HepG2 (cell line): ENCODE measurements around the gene DUS1L. TPM values are rescaled to one million over a fixed set of nuclear protein-coding genes. Genes with fewer than 3 reads are reported as not detected.
A peak's percentile ranks its signal among the peaks of the same experiment; 100 is the strongest.

ENCODE experiments used
- FOXA3 ChIP-seq: IDR thresholded peaks from 2 replicates; pipeline ENCODE4 v1.6.1; 2016; ENCODE audit warnings: missing genetic modification reagents, missing compliant biosample characterization
- GATAD1 ChIP-seq: IDR thresholded peaks from 2 replicates; pipeline ENCODE4 v1.6.1; 2016; ENCODE audit warnings: missing genetic modification reagents, missing compliant biosample characterization
- HMGA1 ChIP-seq: sonication (generic); formaldehyde crosslinking; conservative IDR thresholded peaks from 2 replicates; pipeline ENCODE4 v1.4.0; 2020; ENCODE audit warnings: missing genetic modification reagents
- KLF9 ChIP-seq: IDR thresholded peaks from 2 replicates; pipeline ENCODE4 v1.6.1; 2016; ENCODE audit warnings: low read depth
- NFE2L2 ChIP-seq: fragments of 150-350 bp; IDR thresholded peaks from 2 replicates; pipeline ENCODE4 v1.6.1; 2014; ENCODE audit warnings: low read length
- NFYB ChIP-seq: sonication (generic); formaldehyde crosslinking; IDR thresholded peaks from 2 replicates; pipeline ENCODE4 v1.4.0; 2020; ENCODE audit warnings: missing genetic modification reagents
- NR2F2 ChIP-seq: IDR thresholded peaks from 2 replicates; pipeline ENCODE4 v1.6.1; 2012; ENCODE audit warnings: low read depth, inconsistent platforms, borderline replicate concordance
- PLRG1 ChIP-seq: fragments of 450-650 bp; conservative IDR thresholded peaks from 2 replicates; pipeline ENCODE4 v1.6.1; 2016
- PTBP1 ChIP-seq: fragments of 200-400 bp; formaldehyde crosslinking; IDR thresholded peaks from 2 replicates; pipeline ENCODE4 v1.6.1; 2018; ENCODE audit warnings: low read length, low read depth; ENCODE audit not compliant: poor library complexity, severe bottlenecking
- TCF12 ChIP-seq, 2 experiments: fragments of 450-650 bp in 1 of 2; sonication (generic) in 1 of 2; formaldehyde crosslinking in 1 of 2; IDR thresholded peaks; 2 replicates each; pipeline versions ENCODE4 v1.6.1 to v1.8.0; 2017 to 2022; ENCODE audit warnings: antibody characterized with exemption in 1 of 2, mild to moderate bottlenecking in 1 of 2, missing genetic modification reagents in 1 of 2, moderate library complexity in 1 of 2
- YEATS2 ChIP-seq: sonication (generic); formaldehyde crosslinking; IDR thresholded peaks from 2 replicates; pipeline ENCODE4 v1.4.0; 2020; ENCODE audit warnings: missing genetic modification reagents, borderline replicate concordance
- ZNF3 ChIP-seq: IDR thresholded peaks from 2 replicates; pipeline ENCODE4 v1.7.0; 2017; ENCODE audit warnings: inconsistent platforms
- ZNF33B ChIP-seq: sonication (generic); formaldehyde crosslinking; IDR thresholded peaks from 2 replicates; pipeline ENCODE4 v1.5.1; 2020; ENCODE audit warnings: mild to moderate bottlenecking, missing genetic modification reagents
- ZNF556 ChIP-seq: sonication (generic); formaldehyde crosslinking; IDR thresholded peaks from 2 replicates; pipeline ENCODE4 v1.4.0; 2020; ENCODE audit warnings: mild to moderate bottlenecking, missing genetic modification reagents, borderline replicate concordance
- ZNF775 ChIP-seq: sonication (generic); formaldehyde crosslinking; IDR thresholded peaks from 2 replicates; pipeline ENCODE4 v1.4.0; 2020; ENCODE audit warnings: missing genetic modification reagents, mild to moderate bottlenecking, moderate library complexity, borderline replicate concordance
- polyA plus RNA-seq, 8 experiments: library from polyadenylated mRNA; depleted of rRNA in 3 of 8; stranded (reverse) in 7 of 8; unstranded in 1 of 8; fragments of >200 nt; fragmentation: Illumina TruSeq in 4 of 8; extraction: Trizol in 4 of 8; gene quantifications; 2 replicates each; pipeline versions ENCODE4 v1.2.1 to v1.2.3, GENCODE V29; 2011 to 2016; ENCODE audit warnings: low read depth in 4 of 8, missing spikeins in 1 of 8, mixed read lengths in 1 of 8; ENCODE audit not compliant: insufficient read depth in 1 of 8
- total RNA-seq, 5 experiments: library from RNA; depleted of rRNA; stranded (reverse); fragments of >200 nt; fragmentation: Illumina TruSeq; extraction: Trizol; gene quantifications; 2 replicates each; pipeline ENCODE4 v1.2.3, GENCODE V29; 2016; ENCODE audit warnings: low read depth in 1 of 5
- TF ChIP-seq, protein P1 (sequence below): IDR thresholded peaks from 2 replicates; pipeline ENCODE4 v1.6.1; 2018; ENCODE audit warnings: missing genetic modification reagents, mild to moderate bottlenecking, missing compliant biosample characterization
- TF ChIP-seq, protein P2 (sequence below): sonication (generic); formaldehyde crosslinking; IDR thresholded peaks from 2 replicates; pipeline ENCODE4 v1.4.0; 2020; ENCODE audit warnings: missing genetic modification reagents
- TF ChIP-seq, protein P3 (sequence below): sonication (generic); formaldehyde crosslinking; IDR thresholded peaks from 2 replicates; pipeline ENCODE4 v1.4.0; 2020; ENCODE audit warnings: missing genetic modification reagents
- TF ChIP-seq, protein P4 (sequence below): sonication (generic); formaldehyde crosslinking; IDR thresholded peaks from 2 replicates; pipeline ENCODE4 v1.4.0; 2020; ENCODE audit warnings: missing genetic modification reagents, mild to moderate bottlenecking, borderline replicate concordance
- TF ChIP-seq, protein P5 (sequence below): sonication (generic); formaldehyde crosslinking; IDR thresholded peaks from 2 replicates; pipeline ENCODE4 v1.4.0; 2020; ENCODE audit warnings: missing genetic modification reagents
- TF ChIP-seq, protein P6 (sequence below): sonication (generic); formaldehyde crosslinking; IDR thresholded peaks from 2 replicates; pipeline ENCODE4 v1.4.0; 2020; ENCODE audit warnings: missing genetic modification reagents, low read depth, mild to moderate bottlenecking, borderline replicate concordance

DUS1L gene
- total and polyA plus RNA-seq, 2 of the 13 experiments (the other 11 are each of a cell fraction or from before 2014, with no cell fraction given) = 81.0 to 109 TPM

DNA sequence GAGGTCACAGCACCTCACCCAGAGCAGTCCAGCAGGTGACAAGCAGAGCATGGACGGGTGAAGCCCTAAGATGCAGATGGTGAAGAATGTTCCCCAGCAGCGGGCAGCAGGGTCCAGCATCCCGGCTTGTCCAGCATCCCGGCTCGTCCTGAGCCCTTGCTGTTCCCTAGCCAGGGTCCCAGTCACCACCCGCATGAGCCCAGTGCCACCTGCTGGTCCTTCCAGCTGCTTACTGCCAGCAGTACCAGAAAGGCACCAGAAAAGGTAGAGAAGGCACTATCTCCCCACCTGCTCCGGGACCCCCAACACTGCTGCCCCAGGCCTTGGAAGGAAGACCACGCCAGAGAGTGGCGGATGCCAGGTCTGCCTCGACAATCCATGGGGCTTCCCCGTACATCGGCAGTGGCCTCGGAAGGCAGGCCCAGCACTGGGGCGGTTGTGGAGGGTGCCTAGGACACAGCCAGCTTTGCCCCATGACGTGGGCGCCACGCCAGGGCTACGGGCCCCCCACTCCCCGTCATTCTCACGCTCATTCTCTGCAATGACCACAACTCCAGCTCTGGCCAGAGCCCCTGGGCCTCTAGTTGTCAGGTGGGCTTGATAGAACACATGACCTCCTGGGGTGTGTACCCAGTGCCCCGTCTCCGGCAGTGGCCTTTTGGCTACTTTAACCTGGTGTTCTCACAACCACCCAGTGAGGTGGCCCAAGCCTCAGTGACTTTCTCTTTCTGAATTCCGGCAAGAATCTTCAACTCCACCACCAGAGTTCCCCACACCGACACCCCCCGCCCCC, 44.3 kb downstream of the DUS1L start (continued):
- peak; percentile 59; the same call in 1 of the 2 replicates for TF ChIP-seq YEATS2 (CRISPR knock-in tag)
- peak; percentile 60; the same call in 1 of the 2 replicates for TF ChIP-seq KLF9 (CRISPR knock-in tag)
- TF ChIP-seq FOXA3 (CRISPR knock-in tag) = no peak; the same call in 1 of the 2 replicates
- TF ChIP-seq HMGA1 = no peak
- TF ChIP-seq ZNF3 (CRISPR knock-in tag) = no peak
- 0 out of 2 replicates have a peak, but pooled peaks have one; percentile 22 for TF ChIP-seq NFYB (CRISPR knock-in tag)
- TF ChIP-seq, protein P1, sequence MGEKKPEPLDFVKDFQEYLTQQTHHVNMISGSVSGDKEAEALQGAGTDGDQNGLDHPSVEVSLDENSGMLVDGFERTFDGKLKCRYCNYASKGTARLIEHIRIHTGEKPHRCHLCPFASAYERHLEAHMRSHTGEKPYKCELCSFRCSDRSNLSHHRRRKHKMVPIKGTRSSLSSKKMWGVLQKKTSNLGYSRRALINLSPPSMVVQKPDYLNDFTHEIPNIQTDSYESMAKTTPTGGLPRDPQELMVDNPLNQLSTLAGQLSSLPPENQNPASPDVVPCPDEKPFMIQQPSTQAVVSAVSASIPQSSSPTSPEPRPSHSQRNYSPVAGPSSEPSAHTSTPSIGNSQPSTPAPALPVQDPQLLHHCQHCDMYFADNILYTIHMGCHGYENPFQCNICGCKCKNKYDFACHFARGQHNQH (CRISPR knock-in tag) = peak; percentile 58; the same call in 1 of the 2 replicates
- no peak for TF ChIP-seq PLRG1
- no peak for TF ChIP-seq NR2F2
- TF ChIP-seq, protein P2, sequence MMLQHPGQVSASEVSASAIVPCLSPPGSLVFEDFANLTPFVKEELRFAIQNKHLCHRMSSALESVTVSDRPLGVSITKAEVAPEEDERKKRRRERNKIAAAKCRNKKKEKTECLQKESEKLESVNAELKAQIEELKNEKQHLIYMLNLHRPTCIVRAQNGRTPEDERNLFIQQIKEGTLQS (CRISPR knock-in tag) = no peak; the same call in 1 of the 2 replicates
- TF ChIP-seq, protein P3, sequence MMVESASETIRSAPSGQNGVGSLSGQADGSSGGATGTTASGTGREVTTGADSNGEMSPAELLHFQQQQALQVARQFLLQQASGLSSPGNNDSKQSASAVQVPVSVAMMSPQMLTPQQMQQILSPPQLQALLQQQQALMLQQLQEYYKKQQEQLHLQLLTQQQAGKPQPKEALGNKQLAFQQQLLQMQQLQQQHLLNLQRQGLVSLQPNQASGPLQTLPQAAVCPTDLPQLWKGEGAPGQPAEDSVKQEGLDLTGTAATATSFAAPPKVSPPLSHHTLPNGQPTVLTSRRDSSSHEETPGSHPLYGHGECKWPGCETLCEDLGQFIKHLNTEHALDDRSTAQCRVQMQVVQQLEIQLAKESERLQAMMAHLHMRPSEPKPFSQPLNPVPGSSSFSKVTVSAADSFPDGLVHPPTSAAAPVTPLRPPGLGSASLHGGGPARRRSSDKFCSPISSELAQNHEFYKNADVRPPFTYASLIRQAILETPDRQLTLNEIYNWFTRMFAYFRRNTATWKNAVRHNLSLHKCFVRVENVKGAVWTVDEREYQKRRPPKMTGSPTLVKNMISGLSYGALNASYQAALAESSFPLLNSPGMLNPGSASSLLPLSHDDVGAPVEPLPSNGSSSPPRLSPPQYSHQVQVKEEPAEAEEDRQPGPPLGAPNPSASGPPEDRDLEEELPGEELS (CRISPR knock-in tag) = peak; percentile 29; the same call in 1 of the 2 replicates
- no peak for TF ChIP-seq ZNF775 (CRISPR knock-in tag)
- TF ChIP-seq, protein P4, sequence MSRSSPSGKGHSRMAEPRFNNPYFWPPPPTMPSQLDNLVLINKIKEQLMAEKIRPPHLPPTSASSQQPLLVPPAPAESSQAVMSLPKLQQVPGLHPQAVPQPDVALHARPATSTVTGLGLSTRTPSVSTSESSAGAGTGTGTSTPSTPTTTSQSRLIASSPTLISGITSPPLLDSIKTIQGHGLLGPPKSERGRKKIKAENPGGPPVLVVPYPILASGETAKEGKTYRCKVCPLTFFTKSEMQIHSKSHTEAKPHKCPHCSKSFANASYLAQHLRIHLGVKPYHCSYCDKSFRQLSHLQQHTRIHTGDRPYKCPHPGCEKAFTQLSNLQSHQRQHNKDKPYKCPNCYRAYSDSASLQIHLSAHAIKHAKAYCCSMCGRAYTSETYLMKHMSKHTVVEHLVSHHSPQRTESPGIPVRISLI (CRISPR knock-in tag) = no peak; the same call in 1 of the 2 replicates
- TF ChIP-seq, protein P5, sequence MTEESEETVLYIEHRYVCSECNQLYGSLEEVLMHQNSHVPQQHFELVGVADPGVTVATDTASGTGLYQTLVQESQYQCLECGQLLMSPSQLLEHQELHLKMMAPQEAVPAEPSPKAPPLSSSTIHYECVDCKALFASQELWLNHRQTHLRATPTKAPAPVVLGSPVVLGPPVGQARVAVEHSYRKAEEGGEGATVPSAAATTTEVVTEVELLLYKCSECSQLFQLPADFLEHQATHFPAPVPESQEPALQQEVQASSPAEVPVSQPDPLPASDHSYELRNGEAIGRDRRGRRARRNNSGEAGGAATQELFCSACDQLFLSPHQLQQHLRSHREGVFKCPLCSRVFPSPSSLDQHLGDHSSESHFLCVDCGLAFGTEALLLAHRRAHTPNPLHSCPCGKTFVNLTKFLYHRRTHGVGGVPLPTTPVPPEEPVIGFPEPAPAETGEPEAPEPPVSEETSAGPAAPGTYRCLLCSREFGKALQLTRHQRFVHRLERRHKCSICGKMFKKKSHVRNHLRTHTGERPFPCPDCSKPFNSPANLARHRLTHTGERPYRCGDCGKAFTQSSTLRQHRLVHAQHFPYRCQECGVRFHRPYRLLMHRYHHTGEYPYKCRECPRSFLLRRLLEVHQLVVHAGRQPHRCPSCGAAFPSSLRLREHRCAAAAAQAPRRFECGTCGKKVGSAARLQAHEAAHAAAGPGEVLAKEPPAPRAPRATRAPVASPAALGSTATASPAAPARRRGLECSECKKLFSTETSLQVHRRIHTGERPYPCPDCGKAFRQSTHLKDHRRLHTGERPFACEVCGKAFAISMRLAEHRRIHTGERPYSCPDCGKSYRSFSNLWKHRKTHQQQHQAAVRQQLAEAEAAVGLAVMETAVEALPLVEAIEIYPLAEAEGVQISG (CRISPR knock-in tag) = peak; percentile 78
- peak; percentile 76 for TF ChIP-seq GATAD1 (CRISPR knock-in tag)
- peak; percentile 52; the same call in 1 of the 2 replicates for TF ChIP-seq ZNF33B (CRISPR knock-in tag)
- TF ChIP-seq, protein P6, sequence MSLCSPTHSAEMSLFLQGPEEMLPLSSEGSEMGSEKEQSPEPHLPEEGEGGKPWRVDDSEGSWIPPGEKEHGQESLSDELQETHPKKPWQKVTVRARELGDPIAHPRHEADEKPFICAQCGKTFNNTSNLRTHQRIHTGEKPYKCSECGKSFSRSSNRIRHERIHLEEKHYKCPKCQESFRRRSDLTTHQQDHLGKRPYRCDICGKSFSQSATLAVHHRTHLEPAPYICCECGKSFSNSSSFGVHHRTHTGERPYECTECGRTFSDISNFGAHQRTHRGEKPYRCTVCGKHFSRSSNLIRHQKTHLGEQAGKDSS (CRISPR knock-in tag) = no peak; the same call in 1 of the 2 replicates
- TF ChIP-seq ZNF556 = no peak
- TF ChIP-seq PTBP1 = no peak
- TF ChIP-seq NFE2L2 = no peak
- no peak for TF ChIP-seq TCF12 (IDR thresholded peaks at IDR 0.05)
- TF ChIP-seq TCF12 (CRISPR knock-in tag; IDR thresholded peaks at IDR 0.05) = no peak
